Left lobe of liver (tissue), 1 donor: ENCODE results near the gene SNX3. TPM values are rescaled to one million over a fixed set of nuclear protein-coding genes. Genes with fewer than 3 reads are reported as not detected.

ENCODE experiments used
- total RNA-seq: library from RNA; stranded (reverse); gene quantifications from one replicate; pipeline ENCODE4 v1.2.1, GENCODE V29; 2021
- donor health status: DM: no; HTN: yes; CAD: no.

The SNX3 gene
- total RNA-seq, 1 donor from 2014 or later = 62.3 TPM

Other genes starting within 250 kb of the SNX3 start
- gene OSTM1, start 186.3 kb downstream of the SNX3 start, total RNA-seq = 18.9 TPM
- gene NR2E1, start 95.0 kb downstream of the SNX3 start, total RNA-seq = not detected
- 7.0 TPM for gene AFG1L, start 34.0 kb upstream of the SNX3 start, total RNA-seq